Parathyroid adenoma (tissue), 2 donors: ENCODE results near the gene XCL2.

Experiments used
- H2AFZ ChIP-seq: fragments of 300-600 bp; sonication (generic); one replicate; pipeline ENCODE4 v1.7.0; 2017; ENCODE audit warnings: antibody characterized with exemption, mild to moderate bottlenecking
- H3K27ac ChIP-seq: fragments of 300-600 bp; sonication (generic); one replicate; pipeline ENCODE4 v1.7.0; 2017
- H3K27me3 ChIP-seq: fragments of 300-600 bp; sonication (generic); one replicate; pipeline ENCODE4 v1.7.0; 2017; ENCODE audit warnings: low read length; ENCODE audit not compliant: control insufficient read depth, insufficient read depth
- H3K36me3 ChIP-seq: fragments of 300-600 bp; sonication (generic); one replicate; pipeline ENCODE4 v1.7.0; 2017; ENCODE audit warnings: low read length; ENCODE audit not compliant: control insufficient read depth, insufficient read depth
- H3K4me1 ChIP-seq: fragments of 300-600 bp; sonication (generic); one replicate; pipeline ENCODE4 v1.7.0; 2017; ENCODE audit warnings: control low read depth
- H3K4me2 ChIP-seq: fragments of 300-600 bp; sonication (generic); one replicate; pipeline ENCODE4 v1.7.0; 2017; ENCODE audit warnings: low read length
- H3K4me3 ChIP-seq: fragments of 300-600 bp; sonication (generic); one replicate; pipeline ENCODE4 v1.7.0; 2017; ENCODE audit warnings: low read depth, low read length
- H3K79me2 ChIP-seq: fragments of 300-600 bp; sonication (generic); one replicate; pipeline ENCODE4 v1.7.0; 2017; ENCODE audit warnings: control low read depth
- H3K9ac ChIP-seq: fragments of 300-600 bp; sonication (generic); one replicate; pipeline ENCODE4 v1.7.0; 2017; ENCODE audit warnings: mild to moderate bottlenecking
- H3K9me3 ChIP-seq: fragments of 300-600 bp; sonication (generic); one replicate; pipeline ENCODE4 v1.7.0; 2017; ENCODE audit warnings: low read length; ENCODE audit not compliant: control insufficient read depth
- CTCF ChIP-seq: fragments of 300-600 bp; sonication (generic); IDR thresholded peaks from one replicate; pipeline ENCODE4 v1.7.0; 2017; ENCODE audit warnings: antibody characterized with exemption, mild to moderate bottlenecking
- donor health status: primary hyperparathyroidism.

The XCL2 gene

DNA sequence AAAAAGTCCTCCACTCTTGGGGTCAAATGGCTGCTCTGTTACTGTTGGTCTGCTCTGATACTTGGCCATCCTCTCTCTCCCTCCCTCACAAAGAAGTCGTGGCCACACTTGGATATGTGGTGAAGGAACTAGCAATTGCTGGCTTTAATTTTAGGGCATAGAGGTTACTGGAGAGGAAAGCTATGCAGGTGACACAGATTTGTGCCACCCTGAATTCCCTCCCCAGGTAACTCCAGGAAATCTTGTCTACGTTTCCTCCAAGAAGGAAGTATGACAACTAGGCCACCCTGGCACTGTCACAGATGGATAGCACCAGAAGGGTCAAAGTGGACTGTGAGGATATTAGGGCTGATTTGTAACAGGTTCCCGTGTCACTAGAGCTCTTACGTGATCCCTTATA lies 36.0 kb downstream of the XCL2 start:
- Histone ChIP-seq H3K4me3 (no peak overlapping the region), H3K27ac (no peak overlapping the region), H2AFZ (no peak overlapping the region), H3K27me3 (no peaks in the 10 kb centered on the region), H3K9me3 (no peaks in the 10 kb centered on the region), H3K9ac (no peak overlapping the region), H3K4me2 (no peak overlapping the region), H3K79me2 (no peaks in the 10 kb centered on the region), H3K36me3 (no peaks in the 10 kb centered on the region), H3K4me1 (no peaks in the 10 kb centered on the region)
- no peak for TF ChIP-seq CTCF

- no peak overlapping the region for H3K4me2 ChIP-seq
- H3K4me1 ChIP-seq: no peaks in the 10 kb centered on the region
- no peak for TF ChIP-seq CTCF
- H3K9me3 ChIP-seq: no peaks in the 10 kb centered on the region
- H2AFZ ChIP-seq: no peak overlapping the region
- no peaks in the 10 kb centered on the region for H3K79me2 ChIP-seq
- H3K4me3 ChIP-seq: no peak overlapping the region
- no peaks in the 10 kb centered on the region for H3K36me3 ChIP-seq
- H3K9ac ChIP-seq: no peak overlapping the region
- no peak overlapping the region for H3K27ac ChIP-seq
- no peaks in the 10 kb centered on the region for H3K27me3 ChIP-seq
Observed at GRCh38 chr1:168507231-168507630, 36.6 kb downstream of the XCL2 start.

GRCh38 chr1:168506204-168506819 lies 37.5 kb downstream of the XCL2 start:
- H3K36me3 ChIP-seq: no peaks in the 10 kb centered on the region

GRCh38 chr1:168505006-168505405 lies 38.8 kb downstream of the XCL2 start:
- Histone ChIP-seq H3K27ac (no peak overlapping the region), H2AFZ (no peak overlapping the region)

More at GRCh38 chr1:168506204-168506819, 37.5 kb downstream of the XCL2 start:
- H2AFZ ChIP-seq: no peak overlapping the region
- H3K27me3 ChIP-seq: no peaks in the 10 kb centered on the region
- no peak overlapping the region for H3K27ac ChIP-seq
- H3K9ac ChIP-seq: no peak overlapping the region
- H3K4me3 ChIP-seq: no peak overlapping the region
- no peaks in the 10 kb centered on the region for H3K4me1 ChIP-seq
- no peaks in the 10 kb centered on the region for H3K79me2 ChIP-seq
- no peaks in the 10 kb centered on the region for H3K9me3 ChIP-seq
- TF ChIP-seq CTCF: no peak
- H3K4me2 ChIP-seq: no peak overlapping the region

More at GRCh38 chr1:168505006-168505405, 38.8 kb downstream of the XCL2 start:
- Histone ChIP-seq H3K4me2 (no peak overlapping the region), H3K4me1 (no peaks in the 10 kb centered on the region), H3K9ac (no peak overlapping the region), H3K9me3 (no peaks in the 10 kb centered on the region), H3K27me3 (no peaks in the 10 kb centered on the region), H3K4me3 (no peak overlapping the region), H3K79me2 (no peaks in the 10 kb centered on the region), H3K36me3 (no peaks in the 10 kb centered on the region)
- no peak for TF ChIP-seq CTCF
